Frontal cortex (tissue), 4 donors: ENCODE data around the gene ADAMTS10. TPM values are rescaled to one million over a fixed set of nuclear protein-coding genes. Genes with fewer than 3 reads are reported as not detected.
"Not testable (repeated sequence)": the region's sequence is repeated elsewhere in the genome, so short reads cannot be mapped to it uniquely, and the experiment has no call there.

Experiments
- DNase-seq, 2 donors: peaks; one replicate each; pipeline ENCODE4 v3.0.0; 2012; ENCODE audit warnings: low spot score in 2 of 2
- FAIRE-seq: peaks from 2 replicates; lab custom pipeline; 2012; peaks lifted over from hg19 to GRCh38; lab: Jason Lieb, UNC
- total RNA-seq: library from RNA; depleted of rRNA; stranded (reverse); fragments of >200 nt; gene quantifications from one replicate; pipeline ENCODE4 v1.2.3, GENCODE V29; 2014
- donor health status: control.
- donor health status: control.
- donor health status: control.

ADAMTS10 gene
- total RNA-seq, 1 donor from 2014 or later, result 34.6 TPM

DNA sequence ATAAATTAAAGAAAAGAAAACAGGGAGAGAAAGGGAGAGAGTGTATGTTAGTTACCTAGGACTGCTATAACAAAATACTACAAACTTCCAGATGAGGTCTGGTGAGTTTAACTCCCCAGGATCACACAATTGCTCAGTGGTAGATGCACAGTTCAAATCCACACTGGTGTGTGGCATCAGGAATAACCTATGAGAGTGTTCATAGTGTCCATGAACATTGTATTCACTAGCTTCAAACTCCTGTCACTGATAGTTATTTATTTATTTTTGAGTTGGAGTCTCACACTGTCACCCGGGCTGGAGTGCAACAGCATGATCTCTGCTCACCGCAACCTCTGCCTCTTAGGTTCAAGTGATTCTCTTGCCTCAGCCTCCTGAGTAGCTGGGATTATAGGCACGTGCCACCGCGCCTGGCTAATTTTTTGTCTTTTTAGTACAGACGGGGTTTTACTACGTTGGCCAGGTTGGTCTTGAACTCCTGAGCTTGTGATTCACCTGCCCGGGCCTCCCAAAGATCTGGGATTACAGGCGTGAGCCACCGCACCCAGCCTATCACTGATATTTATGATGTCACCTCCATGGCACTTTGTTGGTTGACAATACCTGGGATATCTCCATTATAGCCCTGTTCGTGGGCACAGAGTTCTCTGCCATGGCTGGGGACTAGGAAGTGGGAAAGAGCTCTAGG, 19.6 kb upstream of the ADAMTS10 start, which contains the start of gene NFILZ:
TSS of gene NFILZ (plus strand) at position 638 of the 688 bp plus-strand sequence. CDS start 46,133 bp downstream, outside the sequence.
- DNase-seq (no peak), FAIRE-seq (no peak)

DNA sequence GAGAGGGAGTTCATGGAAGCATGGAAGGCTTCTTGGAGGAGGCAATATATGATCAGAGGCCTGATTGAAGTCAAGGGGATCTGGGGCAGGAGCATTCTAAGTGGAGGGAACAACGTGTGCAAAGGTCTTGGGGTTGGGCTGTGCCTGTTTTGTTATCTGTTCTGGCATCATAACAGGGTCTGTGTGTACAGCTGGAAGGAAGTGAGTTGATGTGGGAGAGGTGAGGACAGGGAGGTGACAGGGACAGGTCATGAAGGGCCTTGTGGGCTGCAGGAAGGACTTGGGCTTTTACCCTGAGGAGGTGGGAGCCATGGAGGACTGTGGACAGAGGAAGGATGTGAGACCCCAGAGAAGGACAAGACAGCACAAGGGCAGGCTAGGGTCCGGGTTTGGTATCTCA, 18.7 kb upstream of the ADAMTS10 start:
- no peak for DNase-seq
- no peak for FAIRE-seq

DNA sequence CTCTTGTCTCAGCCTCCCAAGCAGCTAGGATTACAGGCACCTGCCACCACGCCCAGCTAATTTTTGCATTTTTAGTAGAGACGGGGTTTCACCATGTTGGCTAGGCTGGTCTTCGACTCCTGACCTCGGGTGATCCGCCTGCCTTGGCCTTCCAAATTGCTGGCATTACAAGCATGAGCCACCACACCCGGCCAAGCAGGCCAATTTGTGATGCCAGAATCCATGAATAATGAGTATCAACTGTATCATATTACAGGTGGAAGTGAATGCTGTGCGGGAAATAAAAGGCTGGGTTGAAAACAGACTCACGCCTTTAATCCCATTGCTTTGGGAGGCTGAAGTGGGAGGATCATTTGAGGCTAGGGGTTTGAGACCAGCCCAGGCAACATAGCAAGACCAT, 16.3 kb upstream of the ADAMTS10 start:
- FAIRE-seq, result no peak
- DNase-seq, result no peak

DNA sequence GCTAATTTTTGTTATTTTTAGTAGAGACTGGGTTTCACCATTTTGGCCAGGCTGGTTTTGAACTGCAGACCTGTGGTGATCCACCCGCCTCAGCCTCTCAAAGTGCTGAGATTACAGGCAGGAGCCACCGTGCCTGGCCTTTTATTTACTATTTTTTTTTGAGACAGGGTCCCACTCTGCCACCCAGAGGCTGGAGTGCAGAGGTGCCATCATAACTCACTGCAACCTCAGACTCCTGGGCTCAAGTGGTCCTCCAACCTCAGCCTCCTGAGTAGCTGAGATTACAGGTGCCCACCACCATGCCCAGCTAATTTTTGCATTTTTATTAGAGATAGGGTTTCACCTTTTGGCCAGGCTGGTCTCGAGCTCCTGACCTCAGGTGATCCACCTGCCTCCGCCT, 12.4 kb upstream of the ADAMTS10 start:
- not testable (repeated sequence) for DNase-seq, FAIRE-seq

DNA sequence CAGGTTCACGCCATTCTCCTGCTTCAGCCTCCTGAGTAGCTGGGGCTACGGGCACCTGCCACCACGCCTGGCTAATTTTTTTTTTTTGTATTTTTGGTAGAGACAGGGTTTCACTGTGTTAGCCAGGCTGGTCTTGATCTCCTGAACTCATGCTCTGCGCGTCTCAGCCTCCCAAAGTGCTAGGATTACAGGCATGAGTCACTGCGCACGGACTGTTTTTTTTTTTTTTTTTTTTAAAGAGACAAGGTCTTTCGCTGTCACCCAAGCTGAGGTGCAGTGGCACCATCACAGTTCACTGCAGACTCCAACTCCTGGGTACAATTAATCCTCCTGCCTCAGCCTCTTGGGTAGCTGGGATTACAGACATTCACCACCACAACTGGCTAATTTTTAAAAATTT, 8.2 kb upstream of the ADAMTS10 start:
- FAIRE-seq, result no peak
- no peak for DNase-seq

DNA sequence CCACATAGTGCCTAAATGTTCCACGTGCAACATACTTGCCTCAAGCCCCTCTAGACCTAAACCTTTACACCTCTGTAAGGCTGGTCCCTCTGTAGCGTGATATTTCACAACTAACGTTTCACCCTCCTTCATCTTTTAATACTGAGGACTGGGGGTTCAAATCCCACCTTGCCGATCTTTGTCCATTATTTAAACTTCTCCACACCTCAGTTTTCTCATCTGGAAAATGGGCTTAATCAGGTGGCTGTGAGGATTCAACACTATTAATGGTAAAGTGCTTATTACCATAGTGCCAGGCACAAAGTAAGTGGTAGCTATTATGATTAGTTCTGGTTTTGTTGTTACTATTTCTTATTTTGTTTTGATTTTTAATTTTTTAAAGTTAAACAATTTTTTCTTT, 7.5 kb upstream of the ADAMTS10 start:
- no peak for DNase-seq
- FAIRE-seq, result no peak

DNA sequence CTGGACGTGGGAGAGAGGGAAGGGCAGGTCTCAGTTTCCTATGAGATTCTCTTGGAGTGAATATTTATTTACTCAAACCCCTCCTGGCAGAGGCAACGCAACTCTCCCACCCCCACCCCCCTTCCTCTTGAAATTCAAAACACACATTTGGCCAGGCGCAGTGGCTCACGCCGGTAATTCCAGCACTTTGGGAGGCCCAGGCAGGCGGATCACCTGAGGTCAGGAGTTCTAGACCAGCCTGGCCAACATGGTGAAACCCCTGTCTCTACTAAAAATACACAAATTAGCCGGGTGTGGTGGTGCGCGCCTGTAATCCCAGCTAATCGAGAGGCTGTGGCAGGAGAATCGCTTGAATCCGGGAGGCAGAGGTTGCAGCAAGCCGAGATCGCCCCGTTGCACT, 6.8 kb upstream of the ADAMTS10 start:
- not testable (repeated sequence) for DNase-seq, FAIRE-seq

DNA sequence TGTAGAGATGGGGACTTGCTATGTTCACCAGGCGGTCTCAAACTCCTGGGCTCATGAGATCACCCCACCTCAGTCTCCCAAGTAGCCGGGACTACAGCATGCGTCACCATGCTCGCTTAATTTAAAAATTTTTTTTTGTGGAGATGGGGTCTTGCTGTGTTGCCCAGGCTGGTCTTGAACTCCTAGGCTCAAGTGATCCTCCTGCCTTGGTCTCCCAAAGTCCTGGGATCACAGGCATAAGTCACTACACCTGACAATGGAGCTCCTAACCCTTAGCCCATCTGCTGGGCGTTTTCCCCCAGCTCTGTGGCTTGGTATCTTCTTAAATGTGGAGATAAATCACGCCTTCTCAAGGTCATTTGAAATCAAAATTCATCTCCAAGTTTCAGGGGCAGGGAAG, 6.3 kb upstream of the ADAMTS10 start:
- FAIRE-seq (no peak), DNase-seq (no peak)

DNA sequence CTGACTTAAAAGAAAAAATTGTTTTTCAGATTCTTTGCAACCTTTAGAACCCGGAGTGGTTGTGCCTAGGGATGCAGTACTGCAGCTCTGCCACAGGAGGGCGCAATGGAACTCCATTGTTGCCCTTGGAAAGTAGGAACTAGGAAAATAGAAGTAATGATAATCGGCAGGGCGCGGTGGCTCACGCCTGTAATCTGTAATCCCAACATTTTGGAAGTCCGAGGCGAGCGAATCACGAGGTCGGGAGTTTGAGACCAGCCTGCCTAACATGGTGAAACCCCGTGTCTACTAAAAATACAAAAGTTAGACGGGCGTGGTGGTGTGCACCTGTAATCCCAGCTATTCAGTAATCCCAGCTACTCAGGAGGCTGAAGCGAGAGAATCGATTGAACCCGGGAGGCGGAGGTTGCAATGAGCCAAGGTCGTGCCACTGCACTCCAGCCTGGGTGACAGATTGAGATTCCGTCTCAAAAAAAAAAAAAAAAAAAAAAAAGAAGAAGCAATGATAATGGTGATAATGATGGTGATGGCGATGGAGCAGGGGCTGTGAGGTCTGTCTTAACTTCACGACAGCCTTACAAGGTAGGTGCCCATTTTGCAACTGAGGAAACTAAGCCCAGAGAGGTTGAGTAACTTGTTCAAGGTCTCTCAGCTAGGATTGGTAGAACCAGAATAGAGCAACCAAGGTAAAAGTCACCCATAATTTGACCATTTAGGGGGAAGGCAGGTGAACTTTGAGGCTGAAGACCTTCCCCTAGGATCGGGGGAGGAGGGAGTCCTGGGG, 5.5 kb upstream of the ADAMTS10 start:
- DNase-seq (no peak), FAIRE-seq (no peak)

DNA sequence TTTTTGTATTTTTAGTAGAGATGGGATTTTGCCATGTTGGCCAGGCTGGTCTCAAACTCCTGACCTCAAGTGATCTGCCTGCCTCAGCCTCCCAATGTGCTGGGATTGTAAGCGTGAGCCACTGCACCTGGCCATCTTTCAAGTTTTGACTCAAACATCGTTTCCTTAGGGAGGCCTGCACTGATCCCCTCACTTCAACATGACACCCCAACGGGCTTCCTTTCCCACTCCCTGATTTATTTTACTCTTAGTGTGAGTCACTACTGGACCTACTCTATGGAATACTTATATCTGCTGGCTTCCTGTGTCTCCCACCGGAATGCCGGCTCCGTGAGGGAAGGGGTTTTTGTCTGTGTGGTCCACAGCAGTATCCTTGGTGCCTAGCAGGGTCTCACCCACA, 4.5 kb upstream of the ADAMTS10 start:
- no peak for DNase-seq

DNA sequence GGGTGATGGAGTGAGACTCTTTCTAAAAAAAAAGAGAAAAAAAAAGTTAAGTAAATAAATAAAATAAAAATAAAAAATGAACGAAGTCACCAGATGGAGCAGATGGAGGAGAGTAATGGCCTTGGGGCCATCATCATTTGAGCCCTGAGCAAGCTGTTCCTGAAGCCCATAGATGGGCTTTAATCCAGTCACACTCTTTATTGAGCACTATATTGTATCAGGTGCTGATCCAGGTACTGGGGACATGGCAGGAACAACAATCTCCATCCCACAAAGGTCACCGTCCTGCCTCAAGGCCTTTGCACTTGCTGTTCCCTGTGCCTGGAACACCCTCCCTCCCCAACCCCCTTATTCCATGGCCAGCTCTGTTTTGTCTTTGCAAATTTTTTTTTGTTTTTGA, 3.9 kb upstream of the ADAMTS10 start:
- DNase-seq (no peak), FAIRE-seq (no peak)

More for the DNA sequence above, 4.5 kb upstream of the ADAMTS10 start:
- no peak for FAIRE-seq

DNA sequence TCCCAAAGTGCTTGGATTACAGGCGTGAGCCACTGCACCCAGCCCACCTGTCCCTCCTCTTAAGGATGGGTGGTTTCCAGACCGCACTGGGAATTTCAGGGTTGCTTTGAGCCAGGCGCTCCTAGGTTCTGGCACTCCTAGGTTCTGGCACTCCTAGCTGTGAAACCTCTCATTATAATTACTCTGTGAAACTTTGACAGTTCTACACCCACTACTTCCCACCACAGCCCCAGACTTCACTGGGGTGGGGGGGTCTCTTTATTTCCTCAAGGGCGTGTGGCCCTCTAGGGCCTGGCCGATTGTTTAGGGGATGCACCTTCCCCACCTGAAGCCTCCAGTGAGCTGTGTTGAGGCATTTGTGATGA, 2.3 kb upstream of the ADAMTS10 start:
- DNase-seq (peak in 1 of 2 donors; percentile 8), FAIRE-seq (no peak)

DNA sequence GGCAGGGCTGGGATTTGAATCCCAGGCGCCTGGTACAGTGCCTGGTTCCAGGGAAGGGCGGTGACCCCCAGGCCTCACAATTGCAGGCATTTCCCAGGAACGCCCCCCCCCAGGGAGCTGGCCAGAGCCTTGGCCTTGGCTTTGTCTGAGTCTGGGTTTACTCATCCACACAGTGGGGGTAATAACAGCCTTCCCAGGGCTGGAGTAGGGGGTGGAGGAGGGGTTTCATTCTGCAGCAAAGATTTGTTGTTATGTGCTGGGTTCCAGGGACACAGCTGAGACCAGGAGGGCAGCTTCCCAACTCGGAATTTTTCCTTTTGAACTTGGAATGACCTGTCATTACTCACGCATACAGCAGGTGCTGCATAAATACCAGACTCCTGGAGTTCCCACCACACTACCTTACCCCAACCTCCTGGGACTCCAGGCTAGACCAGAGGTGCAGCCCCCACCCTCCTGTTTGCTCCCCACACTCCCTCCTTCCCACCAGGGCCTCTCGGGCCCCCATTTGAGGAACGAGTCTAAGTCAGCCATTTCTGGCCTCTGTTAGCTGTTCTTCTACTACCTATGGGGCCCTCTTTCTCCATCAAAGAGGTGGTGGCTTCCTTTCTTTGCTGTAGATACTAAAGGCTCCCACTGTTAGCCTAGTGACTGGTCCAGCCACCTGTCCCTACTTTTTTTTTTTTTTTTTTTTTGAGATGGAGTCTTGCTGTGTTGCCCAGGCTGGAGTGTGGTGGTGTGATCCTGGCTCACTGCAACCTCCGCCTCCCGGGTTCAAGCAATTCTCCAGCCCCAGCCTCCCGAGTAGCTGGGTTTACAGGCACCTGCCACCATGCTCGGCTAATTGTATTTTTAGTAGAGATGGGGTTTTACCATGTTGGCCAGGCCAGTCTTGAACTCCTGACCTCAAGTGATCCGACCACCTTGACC, 1.6 kb upstream of the ADAMTS10 start:
- FAIRE-seq (no peak), DNase-seq (no peak)

DNA sequence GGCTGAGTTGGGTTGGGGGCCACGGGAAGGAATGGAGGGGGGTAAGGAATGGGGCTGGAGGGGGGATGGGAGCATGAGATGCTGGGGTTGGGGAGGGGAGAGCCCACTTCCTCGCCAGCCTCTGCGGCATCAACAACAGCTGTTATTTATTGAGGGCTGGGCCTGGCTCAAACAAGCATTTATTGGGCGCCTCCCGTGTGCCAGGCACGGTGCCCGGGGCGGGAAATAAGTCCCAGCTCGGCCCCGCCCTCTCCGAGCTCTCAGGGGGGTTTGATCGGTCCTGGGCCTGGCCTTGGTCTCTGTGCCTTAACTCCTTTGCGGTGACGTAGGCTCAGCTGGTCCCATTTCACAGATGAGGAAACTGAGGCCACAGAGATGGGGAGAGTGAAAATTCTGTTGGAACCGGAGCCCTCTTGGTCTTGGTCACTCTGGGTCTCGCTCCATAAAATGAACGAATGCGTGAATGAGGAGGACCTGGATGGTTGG, 919 bp upstream of the ADAMTS10 start:
- FAIRE-seq (no peak), DNase-seq (no peak)

DNA sequence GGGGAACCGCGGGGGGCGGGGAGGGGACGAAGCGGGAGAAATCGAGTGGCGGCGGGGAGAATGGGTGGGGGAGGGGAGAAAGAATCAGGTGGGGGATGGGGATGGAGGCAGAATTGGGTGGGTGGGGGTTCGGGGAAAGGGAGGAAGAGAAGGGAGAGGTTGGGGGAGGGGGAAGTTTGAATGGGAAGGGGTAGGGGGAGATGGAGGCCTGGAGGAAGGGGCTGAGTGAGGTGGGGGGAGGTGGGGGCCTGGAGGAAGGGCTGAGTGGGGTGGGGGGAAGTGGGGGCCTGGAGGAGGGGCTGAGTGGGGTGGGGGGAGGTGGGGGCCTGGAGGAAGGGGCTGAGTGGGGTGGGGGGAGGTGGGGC, 403 bp upstream of the ADAMTS10 start:
- FAIRE-seq (no peak), DNase-seq (no peak)

DNA sequence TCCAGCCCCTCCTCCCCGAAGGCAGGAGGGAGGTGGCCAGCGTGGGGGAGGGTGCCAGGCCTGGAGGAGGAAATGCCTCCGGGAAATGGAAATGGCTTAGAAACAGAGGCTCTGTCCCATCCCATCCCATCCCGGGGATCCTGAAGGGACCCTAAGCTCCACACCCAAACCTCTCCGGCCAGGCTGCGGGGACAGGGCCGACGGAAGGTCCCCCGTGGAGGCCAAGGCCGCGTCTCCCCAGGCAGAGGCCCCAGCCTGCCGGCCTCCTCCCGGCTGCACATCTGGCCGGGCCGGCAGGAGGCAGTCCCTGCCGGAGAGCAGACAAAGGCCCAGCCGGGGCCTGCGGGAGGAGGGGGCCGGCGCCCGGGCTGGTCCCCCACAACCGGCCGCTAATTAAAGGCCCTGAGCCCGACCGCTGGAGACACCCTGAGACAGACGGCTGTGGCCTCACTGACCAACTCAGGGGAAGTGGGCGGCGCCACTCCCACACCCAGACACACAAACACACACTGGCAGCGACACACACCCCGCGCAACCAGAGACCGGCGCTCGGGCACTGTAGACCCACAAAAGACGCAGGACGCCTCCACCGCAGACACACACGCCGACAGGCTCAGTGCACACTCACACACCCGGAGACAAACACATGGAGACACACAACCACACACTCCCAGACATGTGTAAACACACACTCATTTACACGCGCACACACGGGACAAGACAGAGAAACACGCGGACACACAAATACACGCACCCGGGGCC, 1.1 kb downstream of the ADAMTS10 start:
- FAIRE-seq (no peak), DNase-seq (peak; percentile 58 to 69)

DNA sequence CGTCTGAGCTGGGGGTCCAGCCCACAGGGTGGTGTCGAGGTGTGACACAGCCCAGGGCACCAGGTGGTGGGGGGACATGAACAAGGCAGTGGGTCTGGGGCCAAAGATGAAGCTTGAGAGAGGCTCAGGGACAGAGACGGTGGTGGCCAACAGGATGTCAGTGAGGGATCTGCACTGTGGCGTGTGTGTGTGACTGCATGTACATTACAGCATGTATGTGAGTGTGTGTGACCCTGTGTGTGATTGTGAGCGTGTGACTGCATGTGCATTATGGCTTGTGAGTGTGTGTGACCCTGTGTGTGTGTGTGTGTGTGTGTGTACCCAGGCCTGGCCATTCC, 1.6 kb downstream of the ADAMTS10 start:
- FAIRE-seq, result no peak
- no peak for DNase-seq

DNA sequence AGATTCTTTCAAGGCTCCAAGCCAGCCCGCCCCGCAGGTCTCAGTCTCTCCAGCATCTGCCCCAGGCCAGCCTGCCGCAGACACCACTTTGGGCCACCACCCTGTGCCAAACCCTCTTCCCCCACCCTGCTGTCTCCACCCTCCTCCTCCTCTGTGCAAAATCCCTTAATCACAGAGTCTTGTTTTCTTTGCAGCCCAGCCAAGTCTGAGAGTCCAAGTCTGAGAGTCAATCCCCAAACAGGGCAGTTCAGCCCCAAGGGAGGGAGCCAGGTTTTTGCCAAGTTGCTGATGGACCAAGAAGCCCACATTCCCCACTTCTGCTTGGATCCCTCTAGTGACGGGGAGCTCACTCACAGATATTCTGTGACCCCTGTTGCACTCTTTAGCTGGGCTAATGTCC, 3.1 kb downstream of the ADAMTS10 start:
- DNase-seq (no peak), FAIRE-seq (no peak)

DNA sequence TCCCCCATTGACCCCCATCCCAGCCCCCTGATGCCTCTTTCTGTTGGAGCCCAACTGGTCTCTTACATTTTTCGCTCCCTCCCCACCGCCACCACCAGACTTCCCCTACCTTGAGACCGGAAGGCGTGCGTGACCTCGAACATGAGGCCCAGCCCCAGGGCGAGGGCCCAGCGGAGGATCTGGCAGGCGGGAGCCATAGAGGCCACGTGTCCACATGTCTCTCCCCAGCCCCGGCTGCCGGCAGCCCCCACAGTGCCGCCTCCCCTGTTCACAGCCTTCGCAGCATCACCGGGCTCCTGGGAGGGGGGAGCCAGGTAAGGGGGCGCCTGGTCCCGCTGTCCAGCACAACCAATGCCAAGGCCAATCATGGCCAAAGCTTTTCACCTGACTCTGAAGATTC, 5.0 kb downstream of the ADAMTS10 start:
- DNase-seq, result no peak
- no peak for FAIRE-seq

DNA sequence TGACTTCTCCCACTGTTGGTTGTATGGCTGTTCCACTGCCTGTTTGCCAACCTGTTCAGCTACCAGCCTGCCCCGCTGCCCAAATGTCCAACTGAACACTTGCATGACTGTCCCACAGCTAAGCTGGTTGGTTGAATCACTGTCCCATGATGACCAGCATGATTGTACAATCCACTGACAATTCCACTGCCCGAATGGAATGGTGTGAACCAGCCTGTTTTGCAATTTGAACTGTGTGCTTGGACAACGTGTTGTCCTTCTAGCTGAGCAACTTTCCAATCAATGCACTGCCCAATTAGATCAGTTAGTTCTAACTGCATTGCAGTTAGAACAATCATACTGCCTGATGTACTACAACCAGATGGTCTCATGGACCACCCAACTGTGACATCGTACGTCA, 8.7 kb downstream of the ADAMTS10 start:
- no peak for DNase-seq
- no peak for FAIRE-seq
